ENCODE measurements around the gene FBXO7.
"Not testable (repeated sequence)": the region's sequence is repeated elsewhere in the genome, so short reads cannot be mapped to it uniquely, and the experiment has no call there.

FBXO7 gene

DNA sequence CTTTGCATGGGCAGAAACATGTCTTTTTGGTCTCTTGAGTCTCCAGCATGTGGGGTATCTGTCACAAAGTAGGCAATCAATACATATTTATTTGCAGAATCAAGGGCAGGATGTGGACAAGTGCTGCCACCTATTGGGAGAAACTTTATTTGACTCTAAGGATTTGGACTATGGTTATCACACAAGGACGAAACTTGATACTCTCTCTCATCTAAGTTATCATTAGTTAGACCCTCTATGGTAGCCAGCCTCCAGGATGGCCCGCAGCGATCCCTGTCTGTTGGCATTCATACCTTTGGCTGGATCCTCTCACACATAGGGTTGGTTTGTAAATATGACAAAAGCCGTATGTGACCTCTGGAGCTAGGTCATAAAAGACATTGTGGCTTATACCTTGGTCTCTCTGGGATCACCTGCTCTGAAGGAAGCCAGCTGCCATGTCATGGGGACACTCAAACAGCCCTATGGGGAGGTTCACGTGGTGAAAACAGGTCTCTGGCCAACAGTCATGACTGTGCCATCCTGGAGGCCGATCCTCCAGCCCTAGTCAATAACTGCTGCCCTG, 1.1 kb upstream of the FBXO7 start:
- H3K4me1 ChIP-seq (ENCODE audit: control insufficient read depth, insufficient read depth, low read length), result peaks cover 25% of the 10 kb centered on the region
- H3K27me3 ChIP-seq (replicated peaks; ENCODE audit: control insufficient read depth, insufficient read depth, low read length), result no peaks in the 10 kb centered on the region
- H3K36me3 ChIP-seq (ENCODE audit: control insufficient read depth, insufficient read depth, low read length, severe bottlenecking), result no peaks in the 10 kb centered on the region
- peak overlapping the region; percentile 98 for H3K9ac ChIP-seq (ENCODE audit: low read length)
- no peaks in the 10 kb centered on the region for H3K9me3 ChIP-seq (ENCODE audit: control insufficient read depth, low read length)
- peak overlapping the region; percentile 84 for H3K4me3 ChIP-seq (ENCODE audit: low read length)
- DNase-seq (ENCODE audit: low read depth), result peak; percentile 85

DNA sequence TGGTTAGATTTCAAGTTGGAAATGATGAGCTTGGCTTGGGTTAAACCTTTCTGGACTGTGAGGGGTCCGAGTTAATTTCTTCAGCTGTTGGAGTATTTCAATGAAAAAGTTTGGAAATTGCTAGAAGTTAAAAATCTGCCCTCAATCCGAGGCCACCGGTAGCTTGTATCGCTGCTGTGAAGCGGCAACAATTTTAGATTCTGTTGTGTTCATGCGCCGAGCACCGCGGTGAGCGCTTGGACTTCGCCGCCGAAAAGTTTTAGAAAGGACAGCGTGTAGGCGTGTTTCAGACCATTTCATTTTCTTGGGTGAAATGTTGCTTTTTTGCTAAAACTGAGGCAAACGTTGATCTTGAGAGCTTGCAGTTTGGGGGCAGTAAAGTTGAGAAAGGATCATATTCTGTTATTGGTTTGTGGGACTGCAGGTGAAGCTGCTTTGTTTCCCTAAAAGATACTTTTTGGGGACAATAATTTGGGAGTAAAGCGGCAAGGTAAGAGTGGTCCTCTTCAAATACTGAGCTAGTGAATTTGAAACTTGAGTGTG, 928 bp downstream of the FBXO7 start:
- peak; percentile 77 for DNase-seq (ENCODE audit: low read depth)
- H3K4me1 ChIP-seq (ENCODE audit: control insufficient read depth, insufficient read depth, low read length), result peaks cover 25% of the 10 kb centered on the region
- H3K9ac ChIP-seq (ENCODE audit: low read length), result peak overlapping the region; percentile 98
- no peaks in the 10 kb centered on the region for H3K9me3 ChIP-seq (ENCODE audit: control insufficient read depth, low read length)
- H3K4me3 ChIP-seq (ENCODE audit: low read length), result peak overlapping the region; percentile 84
- peaks cover 3% of the 10 kb centered on the region for H3K36me3 ChIP-seq (ENCODE audit: control insufficient read depth, insufficient read depth, low read length, severe bottlenecking)
- H3K27me3 ChIP-seq (replicated peaks; ENCODE audit: control insufficient read depth, insufficient read depth, low read length), result no peaks in the 10 kb centered on the region

DNA sequence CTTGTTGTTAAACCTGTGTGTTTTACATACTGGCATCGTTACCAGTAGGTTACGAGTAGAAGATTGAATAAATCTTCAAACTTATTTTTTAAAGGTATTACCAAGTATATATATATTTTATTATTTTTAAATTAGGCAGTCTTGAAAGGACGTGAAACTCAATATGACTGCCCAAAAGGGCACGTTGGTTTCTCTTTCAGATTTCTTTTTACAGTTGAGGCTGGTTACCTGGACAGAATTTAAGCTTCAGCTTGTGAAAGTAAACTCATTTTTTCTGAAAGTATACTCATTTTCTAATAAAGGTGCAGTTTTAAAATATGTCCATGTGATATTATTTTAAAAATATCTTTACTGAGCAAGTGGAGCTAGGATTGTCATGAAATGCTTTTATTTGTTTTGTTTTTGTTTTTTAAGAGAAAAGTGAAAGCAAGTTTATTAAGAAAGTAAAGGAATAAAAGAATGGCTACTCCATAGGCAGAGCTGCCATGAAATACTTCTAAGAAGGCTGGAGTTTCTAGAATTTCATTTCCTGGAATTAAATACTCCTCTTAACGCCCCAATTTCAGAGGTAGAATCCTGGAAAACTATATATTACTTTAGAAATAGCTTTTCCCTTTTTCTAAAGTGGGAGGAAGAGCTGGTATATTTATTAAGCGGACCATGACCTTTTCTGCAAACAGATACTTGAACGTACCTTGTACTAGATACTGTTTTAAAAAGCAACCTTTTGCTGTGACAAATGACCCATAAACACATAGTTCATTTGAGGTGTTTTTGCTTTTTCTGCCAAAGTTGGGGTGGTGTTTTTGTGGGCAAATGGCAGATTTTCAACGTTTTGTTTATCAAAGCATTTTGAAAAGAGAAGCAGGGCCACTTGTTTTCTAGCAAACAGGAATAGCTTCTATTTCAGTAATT, 1.9 kb downstream of the FBXO7 start:
- H3K36me3 ChIP-seq (ENCODE audit: control insufficient read depth, insufficient read depth, low read length, severe bottlenecking), result peaks cover 3% of the 10 kb centered on the region
- peak; percentile 25 for DNase-seq (ENCODE audit: low read depth)
- H3K4me1 ChIP-seq (ENCODE audit: control insufficient read depth, insufficient read depth, low read length), result peaks cover 25% of the 10 kb centered on the region
- H3K9ac ChIP-seq (ENCODE audit: low read length), result peak overlapping the region; percentile 98
- H3K9me3 ChIP-seq (ENCODE audit: control insufficient read depth, low read length), result no peaks in the 10 kb centered on the region
- peak overlapping the region; percentile 84 for H3K4me3 ChIP-seq (ENCODE audit: low read length)
- no peaks in the 10 kb centered on the region for H3K27me3 ChIP-seq (replicated peaks; ENCODE audit: control insufficient read depth, insufficient read depth, low read length)

- H3K4me3 ChIP-seq (ENCODE audit: low read length), result peak overlapping the region; percentile 36
- no peaks in the 10 kb centered on the region for H3K27me3 ChIP-seq (replicated peaks; ENCODE audit: control insufficient read depth, insufficient read depth, low read length)
- no peak overlapping the region for H3K9ac ChIP-seq (ENCODE audit: low read length)
- H3K4me1 ChIP-seq (ENCODE audit: control insufficient read depth, insufficient read depth, low read length), result peaks cover 25% of the 10 kb centered on the region
- H3K9me3 ChIP-seq (ENCODE audit: control insufficient read depth, low read length), result no peaks in the 10 kb centered on the region
- DNase-seq (ENCODE audit: low read depth), result no peak
- peaks cover 3% of the 10 kb centered on the region for H3K36me3 ChIP-seq (ENCODE audit: control insufficient read depth, insufficient read depth, low read length, severe bottlenecking)
These were observed 3.0 kb downstream of the FBXO7 start for GRCh38 chr22:32477596-32477995.

DNA sequence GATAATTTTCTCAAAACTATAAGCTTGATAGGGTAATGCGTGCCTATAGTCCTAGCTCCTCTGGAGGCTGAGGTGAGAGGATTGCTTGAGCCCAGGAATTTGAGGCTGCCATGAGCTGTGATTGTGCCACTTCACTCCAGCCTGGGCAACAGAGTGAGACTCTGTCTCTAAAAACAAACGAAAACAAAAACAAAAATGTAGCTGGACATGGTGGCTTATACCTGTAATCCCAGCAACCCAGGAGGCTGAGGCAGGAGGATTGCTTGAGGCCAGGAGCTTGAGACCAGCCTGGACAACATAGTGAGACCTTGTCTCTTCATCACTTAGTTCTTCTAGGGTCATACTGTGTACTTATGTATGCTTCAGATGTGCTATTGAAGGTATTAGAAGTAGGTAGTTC, 3.9 kb downstream of the FBXO7 start:
- DNase-seq (ENCODE audit: low read depth); H3K27me3 ChIP-seq (replicated peaks; ENCODE audit: control insufficient read depth, insufficient read depth, low read length); H3K9ac ChIP-seq (ENCODE audit: low read length); H3K4me3 ChIP-seq (ENCODE audit: low read length); H3K36me3 ChIP-seq (ENCODE audit: control insufficient read depth, insufficient read depth, low read length, severe bottlenecking); H3K9me3 ChIP-seq (ENCODE audit: control insufficient read depth, low read length): not testable (repeated sequence)
- H3K4me1 ChIP-seq (ENCODE audit: control insufficient read depth, insufficient read depth, low read length), result peaks cover 24% of the 10 kb centered on the region

- Histone ChIP-seq H3K36me3 (ENCODE audit: control insufficient read depth, insufficient read depth, low read length, severe bottlenecking) (peaks cover 4% of the 10 kb centered on the region), H3K27me3 (replicated peaks; ENCODE audit: control insufficient read depth, insufficient read depth, low read length) (no peaks in the 10 kb centered on the region), H3K4me1 (ENCODE audit: control insufficient read depth, insufficient read depth, low read length) (peaks cover 19% of the 10 kb centered on the region), H3K9ac (ENCODE audit: low read length) (no peak overlapping the region), H3K9me3 (ENCODE audit: control insufficient read depth, low read length) (no peaks in the 10 kb centered on the region), H3K4me3 (ENCODE audit: low read length) (no peak overlapping the region)
- DNase-seq (ENCODE audit: low read depth), result no peak
These were observed 4.4 kb downstream of the FBXO7 start for GRCh38 chr22:32478994-32479393.

GRCh38 chr22:32480238-32480637, 5.6 kb downstream of the FBXO7 start:
- no peak for DNase-seq (ENCODE audit: low read depth)
- no peaks in the 10 kb centered on the region for H3K27me3 ChIP-seq (replicated peaks; ENCODE audit: control insufficient read depth, insufficient read depth, low read length)

GRCh38 chr22:32482708-32483107, 8.1 kb downstream of the FBXO7 start:
- peaks cover 22% of the 10 kb centered on the region for H3K4me1 ChIP-seq (ENCODE audit: control insufficient read depth, insufficient read depth, low read length)
- no peaks in the 10 kb centered on the region for H3K27me3 ChIP-seq (replicated peaks; ENCODE audit: control insufficient read depth, insufficient read depth, low read length)
- H3K4me3 ChIP-seq (ENCODE audit: low read length), result no peak overlapping the region
- H3K36me3 ChIP-seq (ENCODE audit: control insufficient read depth, insufficient read depth, low read length, severe bottlenecking), result peaks cover 28% of the 10 kb centered on the region
- no peak overlapping the region for H3K9ac ChIP-seq (ENCODE audit: low read length)
- no peak for DNase-seq (ENCODE audit: low read depth)
- no peaks in the 10 kb centered on the region for H3K9me3 ChIP-seq (ENCODE audit: control insufficient read depth, low read length)

More at GRCh38 chr22:32480238-32480637, 5.6 kb downstream of the FBXO7 start:
- peaks cover 17% of the 10 kb centered on the region for H3K36me3 ChIP-seq (ENCODE audit: control insufficient read depth, insufficient read depth, low read length, severe bottlenecking)
- no peaks in the 10 kb centered on the region for H3K9me3 ChIP-seq (ENCODE audit: control insufficient read depth, low read length)
- H3K4me1 ChIP-seq (ENCODE audit: control insufficient read depth, insufficient read depth, low read length), result peaks cover 18% of the 10 kb centered on the region
- no peak overlapping the region for H3K4me3 ChIP-seq (ENCODE audit: low read length)
- no peak overlapping the region for H3K9ac ChIP-seq (ENCODE audit: low read length)

DNA sequence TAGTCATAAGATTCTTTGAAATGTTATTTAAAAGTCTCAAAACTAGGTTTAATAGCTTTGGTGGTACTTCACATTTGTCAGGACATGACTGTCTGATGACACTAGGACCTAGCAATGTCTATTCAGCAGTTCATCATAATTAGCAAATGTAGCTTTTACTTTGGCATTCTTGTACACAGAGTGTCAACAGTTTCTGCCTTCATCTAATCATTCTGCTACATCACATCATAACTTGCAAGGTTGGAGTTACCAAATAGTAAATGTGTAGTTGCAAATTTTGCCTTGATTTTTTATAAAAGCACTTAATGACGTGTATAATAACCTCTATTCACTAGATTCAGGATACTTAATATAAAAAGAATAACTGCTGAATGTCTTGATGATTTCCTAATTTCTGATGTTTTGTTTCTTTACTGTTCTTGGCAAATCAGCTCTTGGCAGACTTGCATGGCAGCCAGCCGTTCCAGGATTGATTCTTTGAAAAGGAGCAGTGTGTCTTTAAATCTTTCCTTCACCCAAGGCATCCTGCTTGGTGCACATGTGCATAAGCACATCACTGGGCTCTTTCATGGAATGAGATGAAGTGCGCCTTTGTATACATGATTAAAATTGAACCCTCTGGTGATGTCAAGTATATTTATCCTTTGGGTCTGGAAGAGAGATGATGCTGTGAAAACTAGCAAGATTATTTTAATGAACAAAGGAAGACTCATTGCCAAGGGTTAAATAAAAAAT, 12.2 kb downstream of the FBXO7 start:
- peaks cover 63% of the 10 kb centered on the region for H3K36me3 ChIP-seq (ENCODE audit: control insufficient read depth, insufficient read depth, low read length, severe bottlenecking)

DNA sequence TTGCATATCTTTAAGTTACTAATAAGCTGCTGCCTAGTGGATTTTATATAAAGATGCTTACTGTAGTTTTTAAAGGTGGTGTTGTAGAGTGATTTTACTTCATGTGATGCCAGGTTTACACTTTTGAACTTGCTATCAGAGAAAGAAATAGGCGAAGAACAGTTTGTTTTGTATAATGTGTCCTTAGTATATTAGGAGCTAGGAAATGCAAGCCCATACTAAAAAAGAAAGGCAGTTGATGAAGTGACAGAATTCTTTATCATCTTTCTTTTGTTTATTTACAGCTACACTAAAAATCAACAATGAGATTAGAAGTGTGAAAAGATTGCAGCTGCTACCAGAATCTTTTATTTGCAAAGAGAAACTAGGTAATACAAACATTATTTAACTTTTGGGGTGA, 12.8 kb downstream of the FBXO7 start:
- Histone ChIP-seq H3K27me3 (replicated peaks; ENCODE audit: control insufficient read depth, insufficient read depth, low read length) (no peaks in the 10 kb centered on the region), H3K4me1 (ENCODE audit: control insufficient read depth, insufficient read depth, low read length) (peaks cover 22% of the 10 kb centered on the region), H3K4me3 (ENCODE audit: low read length) (no peak overlapping the region), H3K9ac (ENCODE audit: low read length) (no peak overlapping the region), H3K36me3 (ENCODE audit: control insufficient read depth, insufficient read depth, low read length, severe bottlenecking) (peaks cover 69% of the 10 kb centered on the region), H3K9me3 (ENCODE audit: control insufficient read depth, low read length) (no peaks in the 10 kb centered on the region)
- no peak for DNase-seq (ENCODE audit: low read depth)

More for the DNA sequence above, 12.2 kb downstream of the FBXO7 start:
- Histone ChIP-seq H3K4me3 (ENCODE audit: low read length) (peak overlapping the region; percentile 40), H3K27me3 (replicated peaks; ENCODE audit: control insufficient read depth, insufficient read depth, low read length) (no peaks in the 10 kb centered on the region), H3K9me3 (ENCODE audit: control insufficient read depth, low read length) (no peaks in the 10 kb centered on the region), H3K9ac (ENCODE audit: low read length) (no peak overlapping the region), H3K4me1 (ENCODE audit: control insufficient read depth, insufficient read depth, low read length) (peaks cover 22% of the 10 kb centered on the region)
- no peak for DNase-seq (ENCODE audit: low read depth)

DNA sequence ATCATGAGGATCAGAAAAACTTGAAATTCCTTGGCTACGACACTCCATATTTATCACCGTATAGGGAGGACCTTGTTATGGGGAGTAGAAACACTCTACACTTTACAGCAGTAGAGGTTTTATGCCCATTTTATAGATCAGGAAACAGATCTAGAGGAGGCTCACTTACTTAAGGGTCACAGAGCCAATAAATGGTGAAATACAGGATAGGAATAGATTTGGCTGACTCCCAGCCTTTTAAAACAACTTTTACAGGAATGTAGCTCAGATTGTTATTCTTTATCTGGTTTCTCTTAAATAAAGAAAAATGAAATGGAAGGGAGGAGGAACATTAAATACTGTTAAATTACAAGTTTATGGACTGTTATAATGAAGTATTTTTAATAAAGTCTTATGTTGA, 14.8 kb downstream of the FBXO7 start:
- Histone ChIP-seq H3K9ac (ENCODE audit: low read length) (no peak overlapping the region), H3K27me3 (replicated peaks; ENCODE audit: control insufficient read depth, insufficient read depth, low read length) (no peaks in the 10 kb centered on the region), H3K9me3 (ENCODE audit: control insufficient read depth, low read length) (no peaks in the 10 kb centered on the region), H3K4me3 (ENCODE audit: low read length) (no peak overlapping the region), H3K4me1 (ENCODE audit: control insufficient read depth, insufficient read depth, low read length) (peaks cover 22% of the 10 kb centered on the region), H3K36me3 (ENCODE audit: control insufficient read depth, insufficient read depth, low read length, severe bottlenecking) (peaks cover 83% of the 10 kb centered on the region)
- DNase-seq (ENCODE audit: low read depth), result no peak

Measured in adipocyte (in vitro differentiated cells).